Mesenchymal stem cell (in vitro differentiated cells and primary cell): ENCODE results near the gene RTL1.

ENCODE experiments used
- DNase-seq: peaks from one replicate; pipeline ENCODE4 v3.0.0-alpha.2; 2013
- H2AFZ ChIP-seq: one replicate; pipeline ENCODE4 v1.6.1; 2013; ENCODE audit warnings: low read depth, mild to moderate bottlenecking, control low read depth, inconsistent platforms, low read length, moderate library complexity
- H2AK5ac ChIP-seq: 2 replicates; pipeline ENCODE4 v1.6.1; 2013; ENCODE audit warnings: low read length, moderate library complexity, mild to moderate bottlenecking, inconsistent platforms; ENCODE audit not compliant: severe bottlenecking
- H2BK120ac ChIP-seq: one replicate; pipeline ENCODE4 v1.6.1; 2013; ENCODE audit warnings: low read depth, mild to moderate bottlenecking, inconsistent platforms, low read length, moderate library complexity
- H2BK12ac ChIP-seq, 2 experiments: one replicate each; pipeline ENCODE4 v1.6.1; 2013; ENCODE audit warnings: inconsistent platforms in 2 of 2, low read length in 2 of 2, mild to moderate bottlenecking in 2 of 2, moderate library complexity in 2 of 2, control low read depth in 1 of 2
- H2BK15ac ChIP-seq: one replicate; pipeline ENCODE4 v1.6.1; 2013; ENCODE audit warnings: mild to moderate bottlenecking, low read depth, inconsistent platforms; ENCODE audit not compliant: poor library complexity, severe bottlenecking
- H2BK5ac ChIP-seq: 2 replicates; pipeline ENCODE4 v1.6.1; 2013; ENCODE audit warnings: low read depth, mild to moderate bottlenecking, low read length, control low read depth, inconsistent platforms; ENCODE audit not compliant: poor library complexity, severe bottlenecking
- H3K14ac ChIP-seq, 2 experiments: one replicate each; pipeline ENCODE4 v1.6.1; 2013; ENCODE audit warnings: inconsistent platforms in 2 of 2, low read length in 2 of 2, control low read depth in 1 of 2, mild to moderate bottlenecking in 1 of 2, moderate library complexity in 1 of 2
- H3K18ac ChIP-seq, 2 experiments: one replicate each; pipeline ENCODE4 v1.6.1; 2013; ENCODE audit warnings: inconsistent platforms in 2 of 2, low read length in 2 of 2, control low read depth in 1 of 2, low read depth in 1 of 2, mild to moderate bottlenecking in 1 of 2
- H3K23ac ChIP-seq, 2 experiments: one replicate each; pipeline ENCODE4 v1.6.1; 2013; ENCODE audit warnings: inconsistent platforms in 2 of 2, low read length in 2 of 2, mild to moderate bottlenecking in 2 of 2, moderate library complexity in 2 of 2, control low read depth in 1 of 2
- H3K27ac ChIP-seq: 2 replicates; pipeline ENCODE4 v1.5.1; 2013; ENCODE audit warnings: mild to moderate bottlenecking, moderate library complexity, low read length, control low read depth, inconsistent platforms; ENCODE audit not compliant: poor library complexity, severe bottlenecking
- H3K27me3 ChIP-seq, 2 experiments: 2 replicates each; pipeline versions ENCODE4 v1.6.1 to v1.7.0; 2013; ENCODE audit warnings: low read length in 2 of 2, mild to moderate bottlenecking in 2 of 2, moderate library complexity in 2 of 2, control low read depth in 1 of 2, inconsistent platforms in 1 of 2; ENCODE audit not compliant: control insufficient read depth in 1 of 2, insufficient read depth in 1 of 2
- H3K36me3 ChIP-seq, 2 experiments: 2 replicates each; pipeline versions ENCODE4 v1.6.1 to v1.7.0; 2013; ENCODE audit warnings: low read length in 2 of 2, control low read depth in 1 of 2, inconsistent platforms in 1 of 2, low read depth in 1 of 2, mild to moderate bottlenecking in 1 of 2; ENCODE audit not compliant: insufficient read depth in 2 of 2, control insufficient read depth in 1 of 2
- H3K4ac ChIP-seq, 2 experiments: one replicate each; pipeline ENCODE4 v1.6.1; 2013; ENCODE audit warnings: inconsistent platforms in 2 of 2, low read length in 2 of 2, mild to moderate bottlenecking in 2 of 2, moderate library complexity in 2 of 2, control low read depth in 1 of 2, low read depth in 1 of 2
- H3K4me1 ChIP-seq: 2 replicates; pipeline ENCODE4 v1.6.1; 2013; ENCODE audit warnings: low read depth, low read length, control low read depth; ENCODE audit not compliant: control insufficient read depth, insufficient read depth
- H3K4me2 ChIP-seq: 2 replicates; pipeline ENCODE4 v1.6.1; 2013; ENCODE audit warnings: low read length, mild to moderate bottlenecking, inconsistent platforms; ENCODE audit not compliant: poor library complexity, severe bottlenecking
- H3K4me3 ChIP-seq, 2 experiments: 2 replicates each; pipeline versions ENCODE4 v1.5.1 to v1.7.0; 2013; ENCODE audit warnings: low read length in 2 of 2, mild to moderate bottlenecking in 2 of 2, control low read depth in 1 of 2, low read depth in 1 of 2; ENCODE audit not compliant: insufficient read depth in 1 of 2
- H3K79me1 ChIP-seq: replicated peaks from 2 replicates; pipeline ENCODE4 v1.6.1; 2013; ENCODE audit warnings: mild to moderate bottlenecking, control low read depth, low read length, inconsistent platforms; ENCODE audit not compliant: poor library complexity, severe bottlenecking
- H3K9ac ChIP-seq: 2 replicates; pipeline ENCODE4 v1.7.0; 2013; ENCODE audit warnings: mild to moderate bottlenecking, low read length, moderate library complexity
- H3K9me3 ChIP-seq: 2 replicates; pipeline ENCODE4 v1.7.0; 2013; ENCODE audit warnings: mild to moderate bottlenecking, low read length; ENCODE audit not compliant: control insufficient read depth
- H4K8ac ChIP-seq: one replicate; pipeline ENCODE4 v1.6.1; 2013; ENCODE audit warnings: inconsistent platforms, mild to moderate bottlenecking, low read length, moderate library complexity
- H4K91ac ChIP-seq: one replicate; pipeline ENCODE4 v1.6.1; 2013; ENCODE audit warnings: mild to moderate bottlenecking, low read length, inconsistent platforms
- WGBS: methylation state at CpG from one replicate; pipeline ENCODE4 v1.1.7; 2013; ENCODE audit warnings: mixed read lengths; 5-methylcytosine and 5-hydroxymethylcytosine counted together

The RTL1 gene

GRCh38 chr14:100859781-100860180, 43.7 kb downstream of the RTL1 start:
- Histone ChIP-seq H2AK5ac (no peak overlapping the region), H3K9ac (no peak overlapping the region), H2BK15ac (no peak overlapping the region), H4K91ac (no peak overlapping the region), H2BK120ac (no peak overlapping the region), H3K27me3 (peaks cover 10 to 32% of the 10 kb centered on the region in 2 experiments), H3K79me1 (no peaks in the 10 kb centered on the region), H3K4me3 (no peak overlapping the region), H2AFZ (no peak overlapping the region), H3K27ac (no peak overlapping the region), H2BK12ac (no peak overlapping the region), H4K8ac (no peak overlapping the region), H3K4me1 (no peaks in the 10 kb centered on the region), H3K4ac (no peak overlapping the region), H3K14ac (no peak overlapping the region), H3K4me2 (no peak overlapping the region), H3K9me3 (no peaks in the 10 kb centered on the region), H3K23ac (no peak overlapping the region), H3K36me3 (peaks cover 0 to 68% of the 10 kb centered on the region in 2 experiments), H3K18ac (no peak overlapping the region), H2BK5ac (no peak overlapping the region)
- DNase-seq: no peak
- WGBS: 93% methylated on average over 18 of the region's 18 CpGs

- no peak overlapping the region for H3K23ac ChIP-seq
- H2BK120ac ChIP-seq: no peak overlapping the region
- no peak overlapping the region for H3K4me3 ChIP-seq
- no peak overlapping the region for H3K18ac ChIP-seq
- no peak overlapping the region for H3K14ac ChIP-seq
- H3K9me3 ChIP-seq: no peaks in the 10 kb centered on the region
- H3K4ac ChIP-seq: no peak overlapping the region
- H3K9ac ChIP-seq: no peak overlapping the region
- no peak for DNase-seq
- H3K4me1 ChIP-seq: no peaks in the 10 kb centered on the region
- H3K36me3 ChIP-seq: peaks cover 0 to 71% of the 10 kb centered on the region in 2 experiments
- no peak overlapping the region for H3K27ac ChIP-seq
- H4K91ac ChIP-seq: no peak overlapping the region
- WGBS: 90% methylated on average over 7 of the region's 8 CpGs
- no peak overlapping the region for H4K8ac ChIP-seq
- no peak overlapping the region for H2BK12ac ChIP-seq
- H2BK5ac ChIP-seq: no peak overlapping the region
- H2AFZ ChIP-seq: no peak overlapping the region
- H2AK5ac ChIP-seq: no peak overlapping the region
- no peaks in the 10 kb centered on the region for H3K79me1 ChIP-seq
- H3K27me3 ChIP-seq: peaks cover 8 to 27% of the 10 kb centered on the region in 2 experiments
- no peak overlapping the region for H3K4me2 ChIP-seq
- H2BK15ac ChIP-seq: no peak overlapping the region
Measured at GRCh38 chr14:100858838-100859220, 44.7 kb downstream of the RTL1 start.

- Histone ChIP-seq H3K4me2 (no peak overlapping the region), H3K27ac (no peak overlapping the region), H3K79me1 (no peaks in the 10 kb centered on the region), H3K4ac (no peak overlapping the region), H3K14ac (no peak overlapping the region), H2BK5ac (no peak overlapping the region), H2AK5ac (no peak overlapping the region), H3K9me3 (no peaks in the 10 kb centered on the region), H2BK15ac (no peak overlapping the region), H4K91ac (no peak overlapping the region), H2AFZ (no peak overlapping the region), H2BK120ac (no peak overlapping the region), H3K9ac (no peak overlapping the region), H2BK12ac (no peak overlapping the region), H3K27me3 (peaks cover 6 to 24% of the 10 kb centered on the region in 2 experiments), H3K4me1 (no peaks in the 10 kb centered on the region), H3K4me3 (no peak overlapping the region), H3K36me3 (peaks cover 0 to 72% of the 10 kb centered on the region in 2 experiments), H3K18ac (no peak overlapping the region), H3K23ac (no peak overlapping the region), H4K8ac (no peak overlapping the region)
- DNase-seq: no peak
- WGBS: 83% methylated on average over 17 of the region's 17 CpGs
Measured at GRCh38 chr14:100857923-100858837, 45.3 kb downstream of the RTL1 start.

- 67% methylated on average over 14 of the region's 14 CpGs for WGBS
Measured at GRCh38 chr14:100857233-100857922, 46.1 kb downstream of the RTL1 start.

More at GRCh38 chr14:100857233-100857922, 46.1 kb downstream of the RTL1 start:
- Histone ChIP-seq H3K4ac (no peak overlapping the region), H2BK12ac (no peak overlapping the region), H3K18ac (no peak overlapping the region), H2BK15ac (no peak overlapping the region), H3K27ac (no peak overlapping the region), H4K91ac (no peak overlapping the region), H3K4me1 (no peaks in the 10 kb centered on the region), H3K36me3 (peaks cover 0 to 70% of the 10 kb centered on the region in 2 experiments), H2AFZ (no peak overlapping the region), H3K27me3 (peaks cover 0 to 24% of the 10 kb centered on the region in 2 experiments), H3K9ac (no peak overlapping the region), H2AK5ac (no peak overlapping the region), H2BK120ac (no peak overlapping the region), H3K4me2 (no peak overlapping the region), H3K79me1 (no peaks in the 10 kb centered on the region), H3K4me3 (no peak overlapping the region), H3K9me3 (no peaks in the 10 kb centered on the region), H3K23ac (no peak overlapping the region), H2BK5ac (no peak overlapping the region), H4K8ac (no peak overlapping the region), H3K14ac (no peak overlapping the region)
- DNase-seq: no peak
